Measurements from ENCODE around the gene EHBP1L1.
"Not testable (repeated sequence)": the region's sequence is repeated elsewhere in the genome, so short reads cannot be mapped to it uniquely, and the experiment has no call there.

Gene EHBP1L1

GRCh38 chr11:65619281-65619928 is 43.6 kb downstream of the EHBP1L1 start:
- DNase-seq = no peak

GRCh38 chr11:65620666-65621065 is 44.8 kb downstream of the EHBP1L1 start:
- no peak for DNase-seq

GRCh38 chr11:65621460-65621859 is 45.6 kb downstream of the EHBP1L1 start:
- no peak for DNase-seq

- DNase-seq = no peak
These were observed 46.2 kb downstream of the EHBP1L1 start for GRCh38 chr11:65622011-65622410.

- DNase-seq = no peak
These were observed 47.3 kb downstream of the EHBP1L1 start for GRCh38 chr11:65623177-65623576.

- no peak for DNase-seq
These were observed 48.2 kb downstream of the EHBP1L1 start for GRCh38 chr11:65623852-65624616.

GRCh38 chr11:65624931-65625627 is 49.2 kb downstream of the EHBP1L1 start:
- no peak for DNase-seq

- peak; percentile 8 to 20 for DNase-seq
These were observed 49.9 kb downstream of the EHBP1L1 start for GRCh38 chr11:65625628-65626342.

- no peak for DNase-seq
These were observed 51.3 kb downstream of the EHBP1L1 start for GRCh38 chr11:65627202-65627601.

- DNase-seq = no peak
These were observed 53.7 kb downstream of the EHBP1L1 start for GRCh38 chr11:65629579-65629978.

- DNase-seq = no peak
These were observed 54.4 kb downstream of the EHBP1L1 start for GRCh38 chr11:65630215-65630614.

- DNase-seq = no peak
These were observed 57.7 kb downstream of the EHBP1L1 start for GRCh38 chr11:65633390-65634108.

GRCh38 chr11:65634109-65634436 is 58.2 kb downstream of the EHBP1L1 start:
- DNase-seq = no peak

- no peak for DNase-seq
These were observed 58.6 kb downstream of the EHBP1L1 start for GRCh38 chr11:65634440-65634839.

- no peak for DNase-seq
These were observed 59.3 kb downstream of the EHBP1L1 start for GRCh38 chr11:65634905-65635731.

GRCh38 chr11:65636108-65637031 is 60.5 kb downstream of the EHBP1L1 start:
- DNase-seq = no peak

GRCh38 chr11:65637032-65637557 is 61.2 kb downstream of the EHBP1L1 start:
- DNase-seq = no peak

GRCh38 chr11:65637794-65638419 is 62.1 kb downstream of the EHBP1L1 start, which contains the start of gene SIPA1:
TSS of gene SIPA1 (plus strand) at chr11:65638101. CDS start at chr11:65640922, 2,821 bp downstream.
- peak; percentile 73 to 74 for DNase-seq

GRCh38 chr11:65639228-65639597 is 63.4 kb downstream of the EHBP1L1 start:
- not testable (repeated sequence) for DNase-seq
